Measurements from ENCODE around the gene CCDC116. TPM values are rescaled to one million over a fixed set of nuclear protein-coding genes. Genes with fewer than 3 reads are reported as not detected.

CCDC116 gene
- total and polyA plus RNA-seq, 2 experiments from 2014 or later = 0.14 TPM; not detected in 1

- peaks cover 100% of the 10 kb centered on the region for H3K79me2 ChIP-seq (replicated peaks; ENCODE audit: insufficient read depth)
- H3K9me3 Mint-ChIP-seq = no peaks in the 10 kb centered on the region; the same call in 2 of the 3 replicates
- no peak for ATAC-seq
- H3F3A ChIP-seq (replicated peaks; ENCODE audit: low read depth) = peaks cover 7% of the 10 kb centered on the region; the same call in 1 of the 2 replicates
- peaks cover 16% of the 10 kb centered on the region for H3K36me3 ChIP-seq (ENCODE audit: insufficient read depth)
- H3K4me2 ChIP-seq = no peak overlapping the region
- peaks cover 15% of the 10 kb centered on the region for H3K27me3 Mint-ChIP-seq (ENCODE audit: insufficient read depth, low read depth, poor library complexity)
- H3K4me1 ChIP-seq (ENCODE audit: insufficient read depth) = no peaks in the 10 kb centered on the region; the same call in 1 of the 2 replicates
- peaks cover 22% of the 10 kb centered on the region for H3K4me1 Mint-ChIP-seq
- H3K36me3 Mint-ChIP-seq (ENCODE audit: low read depth) = peaks cover 45% of the 10 kb centered on the region
- no peak overlapping the region for H3K27ac ChIP-seq (ENCODE audit: low read depth)
- TF ChIP-seq EZH2 (IDR thresholded peaks at IDR 0.05; ENCODE audit: low read depth, unreplicated experiment) (no peak), EZH2phosphoT487 (IDR thresholded peaks at IDR 0.05; ENCODE audit: unreplicated experiment) (no peak), ZNF462 (CRISPR knock-in tag; IDR thresholded peaks at IDR 0.05) (no peak)
- TF ChIP-seq, protein P1, sequence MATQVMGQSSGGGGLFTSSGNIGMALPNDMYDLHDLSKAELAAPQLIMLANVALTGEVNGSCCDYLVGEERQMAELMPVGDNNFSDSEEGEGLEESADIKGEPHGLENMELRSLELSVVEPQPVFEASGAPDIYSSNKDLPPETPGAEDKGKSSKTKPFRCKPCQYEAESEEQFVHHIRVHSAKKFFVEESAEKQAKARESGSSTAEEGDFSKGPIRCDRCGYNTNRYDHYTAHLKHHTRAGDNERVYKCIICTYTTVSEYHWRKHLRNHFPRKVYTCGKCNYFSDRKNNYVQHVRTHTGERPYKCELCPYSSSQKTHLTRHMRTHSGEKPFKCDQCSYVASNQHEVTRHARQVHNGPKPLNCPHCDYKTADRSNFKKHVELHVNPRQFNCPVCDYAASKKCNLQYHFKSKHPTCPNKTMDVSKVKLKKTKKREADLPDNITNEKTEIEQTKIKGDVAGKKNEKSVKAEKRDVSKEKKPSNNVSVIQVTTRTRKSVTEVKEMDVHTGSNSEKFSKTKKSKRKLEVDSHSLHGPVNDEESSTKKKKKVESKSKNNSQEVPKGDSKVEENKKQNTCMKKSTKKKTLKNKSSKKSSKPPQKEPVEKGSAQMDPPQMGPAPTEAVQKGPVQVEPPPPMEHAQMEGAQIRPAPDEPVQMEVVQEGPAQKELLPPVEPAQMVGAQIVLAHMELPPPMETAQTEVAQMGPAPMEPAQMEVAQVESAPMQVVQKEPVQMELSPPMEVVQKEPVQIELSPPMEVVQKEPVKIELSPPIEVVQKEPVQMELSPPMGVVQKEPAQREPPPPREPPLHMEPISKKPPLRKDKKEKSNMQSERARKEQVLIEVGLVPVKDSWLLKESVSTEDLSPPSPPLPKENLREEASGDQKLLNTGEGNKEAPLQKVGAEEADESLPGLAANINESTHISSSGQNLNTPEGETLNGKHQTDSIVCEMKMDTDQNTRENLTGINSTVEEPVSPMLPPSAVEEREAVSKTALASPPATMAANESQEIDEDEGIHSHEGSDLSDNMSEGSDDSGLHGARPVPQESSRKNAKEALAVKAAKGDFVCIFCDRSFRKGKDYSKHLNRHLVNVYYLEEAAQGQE (IDR thresholded peaks at IDR 0.05; ENCODE audit: unreplicated experiment) = no peak
- H3K9me2 ChIP-seq (ENCODE audit: insufficient read depth) = no peaks in the 10 kb centered on the region
- H3K27ac Mint-ChIP-seq = no peak overlapping the region
- DNase-seq (ENCODE audit: low spot score) = no peak
- no peak overlapping the region for H3K4me3 Mint-ChIP-seq
- peaks cover 94% of the 10 kb centered on the region for H4K20me1 ChIP-seq (replicated peaks; ENCODE audit: insufficient read depth)
- no peaks in the 10 kb centered on the region for H3K27me3 ChIP-seq (ENCODE audit: insufficient read depth)
- no peak overlapping the region for H3K4me3 ChIP-seq
- H2AFZ ChIP-seq = no peak overlapping the region
These were observed 40.1 kb upstream of the CCDC116 start for GRCh38 chr22:21592422-21592821.

Data from GM23338 (cell line).